Lower leg skin (tissue), 4 donors: ENCODE results near the gene HOXB2. TPM values are rescaled to one million over a fixed set of nuclear protein-coding genes. Genes with fewer than 3 reads are reported as not detected.

Experiments used
- DNase-seq, 2 donors: peaks; one replicate each; pipeline ENCODE4 v3.0.0-alpha.2; 2019; ENCODE audit warnings: low spot score in 2 of 2
- H3K4me3 ChIP-seq: fragments of 200-600 bp; sonication (generic); 2 replicates; pipeline ENCODE4 v1.5.1; 2017; ENCODE audit warnings: mild to moderate bottlenecking, low read depth; ENCODE audit not compliant: poor library complexity, severe bottlenecking
- POLR2A ChIP-seq, 2 donors: fragments of 450-650 bp; IDR thresholded peaks; one replicate each; pipeline ENCODE4 v1.6.1; 2016 to 2017; ENCODE audit warnings: antibody characterized with exemption in 2 of 2, mild to moderate bottlenecking in 1 of 2, moderate library complexity in 1 of 2
- WGBS, 2 donors: methylation state at CpG; one replicate each; pipeline ENCODE4 v1.1.5; 2018; 5-methylcytosine and 5-hydroxymethylcytosine counted together
- intact Hi-C: fragments of 100-400 bp; cut with DNase I; formaldehyde crosslinking; loops from one replicate; pipeline ENCODE4 v1.15.0; 2023; ENCODE audit warnings: low total_unique reads
- total RNA-seq, 4 donors: library from RNA; depleted of rRNA; stranded (reverse); fragments of >200 nt; gene quantifications; one replicate each; pipeline ENCODE4 v1.1.0, GENCODE V29; 2016
- TF ChIP-seq, protein P1 (sequence below), 3 donors: fragments of 450-650 bp; IDR thresholded peaks; one replicate each; pipeline ENCODE4 v1.5.1; 2016; ENCODE audit warnings: antibody characterized with exemption in 3 of 3, mild to moderate bottlenecking in 3 of 3, moderate library complexity in 2 of 3

The HOXB2 gene
- total RNA-seq, 4 donors from 2014 or later: 5.8 to 34.9 (median 20.9) TPM

DNA sequence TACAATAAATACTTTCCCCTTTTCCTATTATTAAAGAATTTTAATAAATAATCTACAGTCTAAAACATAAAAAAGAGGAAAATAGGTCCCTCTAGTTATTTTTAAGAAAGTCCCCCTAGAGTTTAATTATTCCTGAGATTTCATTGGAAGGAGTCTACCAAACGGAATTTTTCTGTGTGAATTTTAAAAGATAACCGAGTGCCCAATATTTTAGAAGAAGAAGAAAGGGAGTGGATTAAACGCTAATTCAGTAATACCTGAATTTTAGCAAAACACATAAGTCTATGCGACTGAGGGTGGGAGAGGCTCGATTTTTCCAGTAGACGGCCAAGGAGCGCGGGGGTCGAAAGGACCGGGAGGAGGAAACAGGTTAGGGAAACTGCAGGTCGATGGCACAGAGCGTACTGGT, 2.2 kb downstream of the HOXB2 start:
- DNase-seq: no peak
- intact Hi-C loops: no loop called here
- WGBS, 2 donors: 0 to 3% methylated on average over 12 of the region's 12 CpGs
- H3K4me3 ChIP-seq: peak overlapping the region; percentile 54
- TF ChIP-seq, protein P1, sequence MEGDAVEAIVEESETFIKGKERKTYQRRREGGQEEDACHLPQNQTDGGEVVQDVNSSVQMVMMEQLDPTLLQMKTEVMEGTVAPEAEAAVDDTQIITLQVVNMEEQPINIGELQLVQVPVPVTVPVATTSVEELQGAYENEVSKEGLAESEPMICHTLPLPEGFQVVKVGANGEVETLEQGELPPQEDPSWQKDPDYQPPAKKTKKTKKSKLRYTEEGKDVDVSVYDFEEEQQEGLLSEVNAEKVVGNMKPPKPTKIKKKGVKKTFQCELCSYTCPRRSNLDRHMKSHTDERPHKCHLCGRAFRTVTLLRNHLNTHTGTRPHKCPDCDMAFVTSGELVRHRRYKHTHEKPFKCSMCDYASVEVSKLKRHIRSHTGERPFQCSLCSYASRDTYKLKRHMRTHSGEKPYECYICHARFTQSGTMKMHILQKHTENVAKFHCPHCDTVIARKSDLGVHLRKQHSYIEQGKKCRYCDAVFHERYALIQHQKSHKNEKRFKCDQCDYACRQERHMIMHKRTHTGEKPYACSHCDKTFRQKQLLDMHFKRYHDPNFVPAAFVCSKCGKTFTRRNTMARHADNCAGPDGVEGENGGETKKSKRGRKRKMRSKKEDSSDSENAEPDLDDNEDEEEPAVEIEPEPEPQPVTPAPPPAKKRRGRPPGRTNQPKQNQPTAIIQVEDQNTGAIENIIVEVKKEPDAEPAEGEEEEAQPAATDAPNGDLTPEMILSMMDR (IDR thresholded peaks at IDR 0.05): no peak
- TF ChIP-seq POLR2A (IDR thresholded peaks at IDR 0.05): no peak

DNA sequence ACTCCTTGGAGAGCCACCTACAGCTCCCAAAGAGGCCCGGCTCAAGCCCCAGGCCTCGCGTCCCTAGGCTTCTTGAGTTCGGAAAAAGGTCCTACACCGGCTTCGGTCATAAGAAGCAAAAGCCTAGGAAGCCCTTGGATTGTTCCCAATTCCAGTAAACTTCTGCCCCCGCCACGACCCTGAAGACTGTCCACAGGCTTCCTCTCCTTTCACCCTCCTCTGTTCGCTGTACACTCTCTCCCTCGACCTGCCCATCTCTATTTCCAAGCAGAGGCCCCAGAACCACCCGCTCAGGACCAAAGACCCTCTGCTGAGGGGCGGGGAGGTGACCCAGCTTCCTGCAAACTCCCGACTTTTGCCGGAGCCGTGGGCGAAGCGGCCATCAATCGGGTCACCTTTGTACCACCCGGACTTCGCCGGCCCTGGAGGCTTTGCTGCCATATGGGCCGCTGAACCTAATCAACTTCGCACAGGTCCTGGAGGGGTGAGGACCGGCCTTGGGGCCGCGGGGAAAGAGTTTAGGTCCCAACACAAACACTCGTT, 2.7 kb downstream of the HOXB2 start:
- WGBS, 2 donors: 8 to 11% methylated on average over 27 of the region's 27 CpGs
- H3K4me3 ChIP-seq: peak overlapping the region; percentile 33
- intact Hi-C loops: no loop called here
- no peak for DNase-seq
- TF ChIP-seq, protein P1 (IDR thresholded peaks at IDR 0.05): no peak
- no peak for TF ChIP-seq POLR2A (IDR thresholded peaks at IDR 0.05)

DNA sequence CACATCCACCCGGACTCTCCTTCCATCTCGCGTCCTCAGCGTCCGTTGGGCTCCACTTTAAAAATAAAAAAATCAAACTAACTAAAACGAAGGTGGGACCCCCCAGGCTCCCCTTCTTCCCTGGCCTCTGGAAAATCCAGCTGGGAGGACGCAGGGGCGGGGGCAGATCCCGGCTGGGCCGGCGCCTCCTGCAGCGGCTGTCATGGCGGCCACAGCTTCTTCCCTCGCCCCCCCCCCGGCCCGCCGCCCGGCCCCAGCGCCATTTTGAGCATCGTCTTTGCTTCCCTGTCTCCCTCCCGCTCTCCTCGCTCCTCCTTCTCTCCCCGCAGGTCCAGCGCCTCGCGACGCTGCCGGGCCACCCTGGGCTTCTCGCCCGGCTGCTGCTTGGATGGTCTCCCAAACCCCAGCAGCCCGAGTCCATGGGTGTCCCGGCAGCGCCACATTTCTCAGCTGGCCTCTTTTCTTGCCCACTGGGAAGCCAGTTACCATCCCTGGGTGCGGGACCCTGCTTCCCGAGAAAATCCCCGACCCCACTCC, 3.3 kb downstream of the HOXB2 start:
- WGBS, 2 donors: 1 to 3% methylated on average over 30 to 35 of the region's 36 CpGs
- peak overlapping the region; percentile 33 for H3K4me3 ChIP-seq
- intact Hi-C loops: no loop called here
- DNase-seq: peak; percentile 43 to 91
- TF ChIP-seq, protein P1 (IDR thresholded peaks at IDR 0.05): no peak
- no peak for TF ChIP-seq POLR2A (IDR thresholded peaks at IDR 0.05)

DNA sequence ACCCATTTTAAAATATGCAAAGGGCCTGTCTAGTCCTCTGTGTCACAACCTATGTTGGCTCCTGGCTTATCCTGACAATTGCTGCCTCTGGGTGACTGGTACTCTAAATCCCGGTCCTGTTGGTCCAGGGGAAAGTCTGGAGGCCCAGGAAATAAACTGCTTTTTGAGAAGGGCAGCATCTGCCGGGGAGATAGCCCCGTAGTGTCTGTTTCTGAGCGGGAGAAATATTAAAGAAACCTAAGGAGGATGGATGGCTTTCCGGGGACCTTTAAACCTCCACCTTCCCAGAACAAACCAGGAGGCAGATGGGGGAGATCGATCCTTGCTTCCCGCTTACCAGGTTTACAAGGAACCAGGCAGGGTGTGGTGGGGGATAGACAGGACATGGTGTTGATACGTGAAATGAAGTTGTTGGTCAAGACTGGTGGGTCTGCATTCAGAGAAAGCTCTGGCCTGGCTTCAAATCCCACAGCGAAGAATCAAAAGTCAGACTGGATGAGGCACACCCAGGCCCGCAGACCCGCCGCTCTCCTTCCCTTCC, 3.8 kb downstream of the HOXB2 start:
- intact Hi-C loops: no loop called here
- no peak for DNase-seq
- TF ChIP-seq, protein P1 (IDR thresholded peaks at IDR 0.05): no peak
- no peak for TF ChIP-seq POLR2A (IDR thresholded peaks at IDR 0.05)
- WGBS, 2 donors: 25 to 37% methylated on average over 12 of the region's 12 CpGs
- H3K4me3 ChIP-seq: peak overlapping the region; percentile 33

DNA sequence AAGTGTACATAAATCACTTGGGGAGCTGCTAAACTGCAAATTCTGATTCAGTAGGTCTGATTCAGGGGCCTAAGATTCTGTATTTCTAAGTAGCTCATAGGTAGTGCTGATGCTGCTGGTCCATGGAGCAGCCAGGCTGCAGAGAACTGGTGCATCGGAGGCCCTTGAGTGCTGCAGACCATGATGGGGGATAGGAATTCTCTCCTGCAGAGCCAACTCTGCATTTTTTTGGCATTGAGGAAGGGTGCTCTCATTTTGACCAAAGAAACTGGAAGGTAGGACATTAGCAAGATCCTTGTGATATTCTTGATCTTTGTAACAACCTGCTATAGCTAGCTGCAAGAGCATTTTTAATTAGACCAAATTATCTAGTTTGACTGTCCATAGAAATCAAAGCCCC, 4.7 kb downstream of the HOXB2 start:
- WGBS, 2 donors: 100% methylated on average over 1 of the region's 1 CpG
- intact Hi-C loops: no loop called here
- H3K4me3 ChIP-seq: no peak overlapping the region
- no peak for TF ChIP-seq POLR2A (IDR thresholded peaks at IDR 0.05)
- TF ChIP-seq, protein P1 (IDR thresholded peaks at IDR 0.05): no peak
- DNase-seq: no peak
